Lower leg skin (tissue), 3 donors: ENCODE data around the gene PTPRN2.

Experiments
- POLR2A ChIP-seq, 2 donors: fragments of 450-650 bp; IDR thresholded peaks; one replicate each; pipeline ENCODE4 v1.6.1; 2016 to 2017; ENCODE audit warnings: antibody characterized with exemption in 2 of 2, mild to moderate bottlenecking in 1 of 2, moderate library complexity in 1 of 2
- TF ChIP-seq, protein P1 (sequence below), 3 donors: fragments of 450-650 bp; IDR thresholded peaks; one replicate each; pipeline ENCODE4 v1.5.1; 2016; ENCODE audit warnings: antibody characterized with exemption in 3 of 3, mild to moderate bottlenecking in 3 of 3, moderate library complexity in 2 of 3

DNA sequence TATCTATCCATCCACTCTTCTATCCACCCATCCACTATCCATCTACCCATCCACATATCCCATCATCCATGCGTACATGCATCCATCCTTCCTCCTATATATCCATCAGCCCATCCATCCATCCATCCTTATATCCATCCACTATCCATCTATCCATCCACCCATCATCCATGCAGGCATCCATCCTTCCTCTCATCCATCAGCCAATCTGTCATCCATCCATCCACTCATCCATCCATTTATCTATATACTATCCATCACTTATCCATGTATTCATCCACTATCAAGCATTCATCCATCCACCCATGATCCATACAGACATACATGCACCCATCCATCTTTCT is 765.0 kb downstream of the PTPRN2 start:
- TF ChIP-seq, protein P1, sequence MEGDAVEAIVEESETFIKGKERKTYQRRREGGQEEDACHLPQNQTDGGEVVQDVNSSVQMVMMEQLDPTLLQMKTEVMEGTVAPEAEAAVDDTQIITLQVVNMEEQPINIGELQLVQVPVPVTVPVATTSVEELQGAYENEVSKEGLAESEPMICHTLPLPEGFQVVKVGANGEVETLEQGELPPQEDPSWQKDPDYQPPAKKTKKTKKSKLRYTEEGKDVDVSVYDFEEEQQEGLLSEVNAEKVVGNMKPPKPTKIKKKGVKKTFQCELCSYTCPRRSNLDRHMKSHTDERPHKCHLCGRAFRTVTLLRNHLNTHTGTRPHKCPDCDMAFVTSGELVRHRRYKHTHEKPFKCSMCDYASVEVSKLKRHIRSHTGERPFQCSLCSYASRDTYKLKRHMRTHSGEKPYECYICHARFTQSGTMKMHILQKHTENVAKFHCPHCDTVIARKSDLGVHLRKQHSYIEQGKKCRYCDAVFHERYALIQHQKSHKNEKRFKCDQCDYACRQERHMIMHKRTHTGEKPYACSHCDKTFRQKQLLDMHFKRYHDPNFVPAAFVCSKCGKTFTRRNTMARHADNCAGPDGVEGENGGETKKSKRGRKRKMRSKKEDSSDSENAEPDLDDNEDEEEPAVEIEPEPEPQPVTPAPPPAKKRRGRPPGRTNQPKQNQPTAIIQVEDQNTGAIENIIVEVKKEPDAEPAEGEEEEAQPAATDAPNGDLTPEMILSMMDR (IDR thresholded peaks at IDR 0.05): no peak
- no peak for TF ChIP-seq POLR2A (IDR thresholded peaks at IDR 0.05)
